HCT116 (cell line): ENCODE results near the gene MMGT1. TPM values are rescaled to one million over a fixed set of nuclear protein-coding genes. Genes with fewer than 3 reads are reported as not detected.

ENCODE experiments used
- ATAC-seq: fragments of 200-7000 bp; cut with Tn5 transposase; 2 replicates; pipeline ENCODE4 v1.9.1; 2020; ENCODE audit warnings: mild to moderate bottlenecking, moderate library complexity
- BruUV-seq: library from RNA; stranded (reverse); fragments of 400-500 nt; replicated peaks from 2 replicates; lab custom pipeline; 2021; lab: Mats Ljungman, UMichigan
- CTCF ChIA-PET: fragments of 300-600 bp; sonication (Branson Sonifier 250); formaldehyde crosslinking; loops from one replicate; lab custom pipeline; 2021; ENCODE audit warnings: antibody characterized with exemption; lab: Charles Lee
- POLR2A ChIA-PET: fragments of 300-600, 350-600 bp; sonication (Branson Sonifier 250); formaldehyde crosslinking; loops from one replicate; lab custom pipeline; 2021; ENCODE audit warnings: antibody characterized with exemption; lab: Charles Lee
- RAD21 ChIA-PET, 2 experiments: fragments of 300-600 bp; sonication (Branson Sonifier 250); formaldehyde crosslinking; loops; one replicate each; lab custom pipeline; 2023; ENCODE audit warnings: low total read pairs in 2 of 2; ENCODE audit not compliant: uncharacterized antibody in 2 of 2, unreplicated experiment in 2 of 2, low non-redundant PET in 1 of 2; lab: Charles Lee
- DNase-seq: peaks from one replicate; pipeline ENCODE4 v3.0.0-alpha.2; 2010; ENCODE audit warnings: low read depth, low spot score
- H2AFZ ChIP-seq: fragments of 200-600 bp; shearing (Covaris generic), sonication (generic); 2 replicates; pipeline ENCODE4 v1.6.1; 2017; ENCODE audit warnings: low read depth, mixed run types, mixed read lengths, antibody characterized with exemption, low read length; ENCODE audit not compliant: poor library complexity, severe bottlenecking
- H3K27ac ChIP-seq: 2 replicates; pipeline ENCODE4 v1.5.1; 2012; ENCODE audit warnings: low read depth, low read length
- H3K27me3 ChIP-seq: fragments of 200-600 bp; sonication (generic); 2 replicates; pipeline ENCODE4 v1.6.1; 2016; ENCODE audit warnings: mixed run types, low read length, mixed read lengths; ENCODE audit not compliant: insufficient read depth
- H3K36me3 ChIP-seq, 2 experiments: fragments of 200-500 bp in 1 of 2; fragments of 200-600 bp in 1 of 2; sonication (Bioruptor generic) in 1 of 2; sonication (generic) in 1 of 2; 2 replicates each; pipeline versions ENCODE4 v1.5.1 to v1.6.1; 2014 to 2016; ENCODE audit warnings: low read length in 2 of 2, inconsistent platforms in 1 of 2, mixed read lengths in 1 of 2, mixed run types in 1 of 2; ENCODE audit not compliant: insufficient read depth in 2 of 2, control insufficient read depth in 1 of 2
- H3K4me1 ChIP-seq, 2 experiments: fragments of 200-600 bp in 1 of 2; sonication (generic) in 1 of 2; 2 replicates each; pipeline versions ENCODE4 v1.5.1 to v1.6.1; 2012 to 2017; ENCODE audit warnings: low read length in 2 of 2, inconsistent platforms in 1 of 2, mild to moderate bottlenecking in 1 of 2, mixed read lengths in 1 of 2, mixed run types in 1 of 2, moderate library complexity in 1 of 2; ENCODE audit not compliant: insufficient read depth in 2 of 2, control insufficient read depth in 1 of 2
- H3K4me2 ChIP-seq: fragments of 200-600 bp; sonication (generic); 2 replicates; pipeline ENCODE4 v1.6.1; 2017; ENCODE audit warnings: mixed run types, low read length, mixed read lengths
- H3K4me3 ChIP-seq, 2 experiments: fragments of 200-600 bp in 1 of 2; sonication (generic) in 1 of 2; replicated peaks in 1 of 2; 2 replicates each; pipeline ENCODE4 v1.5.1; 2011 to 2016; ENCODE audit warnings: low read length in 2 of 2, control low read depth in 1 of 2, low read depth in 1 of 2, mild to moderate bottlenecking in 1 of 2, mixed read lengths in 1 of 2, mixed run types in 1 of 2
- H3K79me2 ChIP-seq: fragments of 200-600 bp; sonication (generic); 2 replicates; pipeline ENCODE4 v1.6.1; 2017; ENCODE audit warnings: mild to moderate bottlenecking, mixed run types, low read length, moderate library complexity, mixed read lengths; ENCODE audit not compliant: insufficient read depth
- H3K9ac ChIP-seq: fragments of 200-600 bp; sonication (generic); 2 replicates; pipeline ENCODE4 v1.6.1; 2016; ENCODE audit warnings: low read length, mixed read lengths
- H3K9me2 ChIP-seq: fragments of 200-600 bp; sonication (generic), shearing (Covaris generic); 2 replicates; pipeline ENCODE4 v1.6.1; 2017; ENCODE audit warnings: mixed run types, mild to moderate bottlenecking, moderate library complexity; ENCODE audit not compliant: insufficient read depth
- H3K9me3 ChIP-seq, 2 experiments: fragments of 200-500 bp in 1 of 2; fragments of 200-600 bp in 1 of 2; sonication (Bioruptor generic) in 1 of 2; sonication (generic) in 1 of 2; 2 replicates each; pipeline ENCODE4 v1.6.1; 2014 to 2017; ENCODE audit warnings: low read length in 2 of 2, mixed read lengths in 2 of 2, inconsistent platforms in 1 of 2, low read depth in 1 of 2, mild to moderate bottlenecking in 1 of 2, mixed run types in 1 of 2, moderate library complexity in 1 of 2; ENCODE audit not compliant: control insufficient read depth in 1 of 2, insufficient read depth in 1 of 2
- H4K20me1 ChIP-seq: fragments of 200-600 bp; sonication (generic), shearing (Covaris generic); 2 replicates; pipeline ENCODE4 v1.6.1; 2017; ENCODE audit warnings: mixed run types, mild to moderate bottlenecking, moderate library complexity; ENCODE audit not compliant: insufficient read depth
- CEBPB ChIP-seq: IDR thresholded peaks from 2 replicates; pipeline ENCODE4 v1.6.1; 2012; ENCODE audit warnings: low read depth
- EZH2phosphoT487 ChIP-seq: fragments of 200-600 bp; IDR thresholded peaks from 2 replicates; pipeline ENCODE4 v1.6.1; 2018; ENCODE audit warnings: antibody characterized with exemption, borderline replicate concordance
- FOSL1 ChIP-seq: IDR thresholded peaks from 2 replicates; pipeline ENCODE4 v1.6.1; 2012; ENCODE audit warnings: low read depth
- RAD21 ChIP-seq: IDR thresholded peaks from 2 replicates; pipeline ENCODE4 v1.6.1; 2012; ENCODE audit warnings: low read depth, mild to moderate bottlenecking
- intact Hi-C: fragments of 100-400 bp; cut with micrococcal nuclease; formaldehyde crosslinking; loops from 2 replicates; pipeline ENCODE4 v1.10.0; 2022
- total RNA-seq: library from RNA; stranded (reverse); gene quantifications from one replicate; pipeline ENCODE4 v1.2.1, GENCODE V29; 2021; ENCODE audit not compliant: unreplicated experiment
- TF ChIP-seq, protein P1 (sequence below): IDR thresholded peaks from 2 replicates; pipeline ENCODE4 v1.6.1; 2012; ENCODE audit warnings: low read depth

The MMGT1 gene
- total RNA-seq, 1 experiment from 2014 or later, result 23.2 TPM

DNA sequence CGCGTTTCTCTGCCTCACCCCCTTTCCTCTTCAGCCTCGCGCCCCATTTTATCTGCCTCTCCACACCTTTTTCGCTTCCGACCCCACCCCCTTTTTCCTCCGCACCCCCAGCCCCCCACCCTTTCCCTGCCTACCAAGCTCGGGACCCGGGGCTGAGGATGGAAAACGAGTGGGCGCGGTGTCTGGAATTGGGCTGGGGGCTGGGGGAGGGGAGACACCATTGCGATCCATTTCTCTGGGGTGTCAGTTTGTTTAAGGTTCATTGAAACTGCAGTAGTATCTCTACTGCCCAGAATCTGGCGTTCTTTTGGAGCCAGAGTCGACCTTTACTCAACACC, 12.2 kb upstream of the MMGT1 start:
- Histone ChIP-seq H3K4me3 (peak overlapping the region; percentile 70 to 75), H3K27me3 (no peaks in the 10 kb centered on the region), H3K4me1 (peaks cover 0 to 8% of the 10 kb centered on the region in 2 experiments; a peak in 1 of 4 replicates), H3K4me2 (peak overlapping the region; percentile 76), H4K20me1 (no peaks in the 10 kb centered on the region), H3K9ac (peak overlapping the region; percentile 70), H3K36me3 (no peaks in the 10 kb centered on the region), H3K27ac (no peak overlapping the region; the same call in 1 of the 2 replicates), H2AFZ (no peak overlapping the region), H3K79me2 (no peaks in the 10 kb centered on the region; the same call in 1 of the 2 replicates), H3K9me2 (no peaks in the 10 kb centered on the region), H3K9me3 (no peaks in the 10 kb centered on the region)
- no peak for TF ChIP-seq CEBPB
- TF ChIP-seq, protein P1, sequence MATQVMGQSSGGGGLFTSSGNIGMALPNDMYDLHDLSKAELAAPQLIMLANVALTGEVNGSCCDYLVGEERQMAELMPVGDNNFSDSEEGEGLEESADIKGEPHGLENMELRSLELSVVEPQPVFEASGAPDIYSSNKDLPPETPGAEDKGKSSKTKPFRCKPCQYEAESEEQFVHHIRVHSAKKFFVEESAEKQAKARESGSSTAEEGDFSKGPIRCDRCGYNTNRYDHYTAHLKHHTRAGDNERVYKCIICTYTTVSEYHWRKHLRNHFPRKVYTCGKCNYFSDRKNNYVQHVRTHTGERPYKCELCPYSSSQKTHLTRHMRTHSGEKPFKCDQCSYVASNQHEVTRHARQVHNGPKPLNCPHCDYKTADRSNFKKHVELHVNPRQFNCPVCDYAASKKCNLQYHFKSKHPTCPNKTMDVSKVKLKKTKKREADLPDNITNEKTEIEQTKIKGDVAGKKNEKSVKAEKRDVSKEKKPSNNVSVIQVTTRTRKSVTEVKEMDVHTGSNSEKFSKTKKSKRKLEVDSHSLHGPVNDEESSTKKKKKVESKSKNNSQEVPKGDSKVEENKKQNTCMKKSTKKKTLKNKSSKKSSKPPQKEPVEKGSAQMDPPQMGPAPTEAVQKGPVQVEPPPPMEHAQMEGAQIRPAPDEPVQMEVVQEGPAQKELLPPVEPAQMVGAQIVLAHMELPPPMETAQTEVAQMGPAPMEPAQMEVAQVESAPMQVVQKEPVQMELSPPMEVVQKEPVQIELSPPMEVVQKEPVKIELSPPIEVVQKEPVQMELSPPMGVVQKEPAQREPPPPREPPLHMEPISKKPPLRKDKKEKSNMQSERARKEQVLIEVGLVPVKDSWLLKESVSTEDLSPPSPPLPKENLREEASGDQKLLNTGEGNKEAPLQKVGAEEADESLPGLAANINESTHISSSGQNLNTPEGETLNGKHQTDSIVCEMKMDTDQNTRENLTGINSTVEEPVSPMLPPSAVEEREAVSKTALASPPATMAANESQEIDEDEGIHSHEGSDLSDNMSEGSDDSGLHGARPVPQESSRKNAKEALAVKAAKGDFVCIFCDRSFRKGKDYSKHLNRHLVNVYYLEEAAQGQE, result no peak
- TF ChIP-seq EZH2phosphoT487, result no peak
- no peak for TF ChIP-seq FOSL1
- no peak for TF ChIP-seq RAD21
- POLR2A ChIA-PET, result no interaction called here
- CTCF ChIA-PET, result no interaction called here
- no peak for DNase-seq
- no TSS peak for BruUV-seq
- ATAC-seq, result no peak
- RAD21 ChIA-PET, result no interaction called here
- intact Hi-C loops, result no loop called here
